HepG2 (cell line): Measurements from ENCODE around the gene GPS1. TPM values are rescaled to one million over a fixed set of nuclear protein-coding genes. Genes with fewer than 3 reads are reported as not detected.

Experiments used
- ATAC-seq: fragments of 200-7000 bp; cut with Tn5 transposase; 3 replicates; pipeline ENCODE4 v1.9.1; 2020; ENCODE audit warnings: mild to moderate bottlenecking, moderate library complexity
- BruUV-seq: library from RNA; stranded (reverse); fragments of 400-500 nt; replicated peaks from 2 replicates; lab custom pipeline; 2021; lab: Mats Ljungman, UMichigan
- CTCF ChIA-PET: fragments of 300-600 bp; formaldehyde crosslinking; extraction: SDS; loops from one replicate; lab custom pipeline; 2021; ENCODE audit warnings: low total read pairs, inconsistent platforms, low intra/inter-chr PET ratio; lab: Yijun Ruan, JAX
- POLR2A ChIA-PET: fragments of 350-600 bp; sonication (Branson Sonifier 250); formaldehyde crosslinking; loops from one replicate; lab custom pipeline; 2020; ENCODE audit warnings: antibody characterized with exemption, inconsistent platforms; lab: Yijun Ruan, JAX
- DNase-seq: peaks from one replicate; pipeline ENCODE4 v3.0.0-alpha.2; 2015; ENCODE audit warnings: low spot score
- FAIRE-seq: peaks from 3 replicates; lab custom pipeline; 2011; peaks lifted over from hg19 to GRCh38; lab: Jason Lieb, UNC
- H2AFZ ChIP-seq: one replicate; pipeline ENCODE4 v1.6.1; 2011; ENCODE audit warnings: low read length, inconsistent platforms
- H3K27ac ChIP-seq: fragments of 300-600 bp; 3 replicates; pipeline ENCODE4 v1.8.0; 2011; ENCODE audit warnings: mixed run types, mild to moderate bottlenecking, mixed read lengths, low read length, inconsistent platforms; ENCODE audit not compliant: insufficient read depth; ENCODE audit errors: extremely low read length
- H3K27me3 ChIP-seq, 2 experiments: fragments of 200-600 bp in 1 of 2; 2 replicates in 1 of 2; 3 replicates in 1 of 2; pipeline versions ENCODE4 v1.6.0 to v1.8.0; 2011; ENCODE audit warnings: low read length in 2 of 2, mild to moderate bottlenecking in 2 of 2, moderate library complexity in 2 of 2, inconsistent platforms in 1 of 2; ENCODE audit not compliant: insufficient read depth in 2 of 2, control insufficient read depth in 1 of 2
- H3K36me3 ChIP-seq, 2 experiments: fragments of 200-600 bp in 1 of 2; replicated peaks in 1 of 2; 2 replicates in 1 of 2; 3 replicates in 1 of 2; pipeline versions ENCODE4 v1.5.1 to v1.8.0; 2011; ENCODE audit warnings: low read length in 2 of 2, inconsistent platforms in 1 of 2; ENCODE audit not compliant: insufficient read depth in 2 of 2, control insufficient read depth in 1 of 2
- H3K4me1 ChIP-seq: 2 replicates; pipeline ENCODE4 v1.5.1; 2012; ENCODE audit warnings: low read length, inconsistent platforms; ENCODE audit not compliant: insufficient read depth
- H3K4me2 ChIP-seq: 2 replicates; pipeline ENCODE4 v1.6.0; 2011; ENCODE audit warnings: low read depth, low read length, inconsistent platforms
- H3K4me3 ChIP-seq, 3 experiments: fragments of 200-600 bp in 1 of 3; sonication (generic), shearing (Covaris generic) in 1 of 3; replicated peaks in 1 of 3; 2 replicates each; pipeline ENCODE4 v1.5.1; 2011 to 2016; ENCODE audit warnings: low read length in 3 of 3, inconsistent platforms in 2 of 3, low read depth in 2 of 3, mild to moderate bottlenecking in 2 of 3, control low read depth in 1 of 3, mixed read lengths in 1 of 3; ENCODE audit not compliant: insufficient read depth in 1 of 3
- H3K79me2 ChIP-seq: one replicate; pipeline ENCODE4 v1.6.1; 2011; ENCODE audit warnings: low read length, inconsistent platforms; ENCODE audit not compliant: insufficient read depth
- H3K9ac ChIP-seq: 2 replicates; pipeline ENCODE4 v1.6.0; 2011; ENCODE audit warnings: mild to moderate bottlenecking, low read depth, low read length, inconsistent platforms; ENCODE audit not compliant: insufficient read depth
- H3K9me3 ChIP-seq: 2 replicates; pipeline ENCODE4 v1.5.1; 2012; ENCODE audit warnings: mild to moderate bottlenecking, low read length
- H4K20me1 ChIP-seq: 2 replicates; pipeline ENCODE4 v1.6.0; 2011; ENCODE audit warnings: inconsistent platforms, mild to moderate bottlenecking, low read length, moderate library complexity; ENCODE audit not compliant: insufficient read depth
- KDM5A ChIP-seq: fragments of 200-600 bp; sonication (generic); IDR thresholded peaks from 2 replicates; pipeline ENCODE4 v1.7.0; 2018; ENCODE audit warnings: antibody characterized with exemption, mild to moderate bottlenecking, low read length, borderline replicate concordance
- MLLT10 ChIP-seq: sonication (generic); formaldehyde crosslinking; IDR thresholded peaks from 2 replicates; pipeline ENCODE4 v1.4.0; 2020; ENCODE audit warnings: missing genetic modification reagents
- PHF20 ChIP-seq: sonication (generic); formaldehyde crosslinking; IDR thresholded peaks from 2 replicates; pipeline ENCODE4 v1.5.0; 2020; ENCODE audit warnings: mild to moderate bottlenecking, missing genetic modification reagents
- SNAPC4 ChIP-seq: sonication (generic); formaldehyde crosslinking; IDR thresholded peaks from 2 replicates; pipeline ENCODE4 v1.4.0; 2020; ENCODE audit warnings: mild to moderate bottlenecking, missing genetic modification reagents
- ZFP36L1 ChIP-seq: sonication (generic); formaldehyde crosslinking; IDR thresholded peaks from 2 replicates; pipeline ENCODE4 v1.8.0; 2022; ENCODE audit warnings: mild to moderate bottlenecking, missing genetic modification reagents, moderate library complexity
- ZNF333 ChIP-seq: sonication (generic); formaldehyde crosslinking; IDR thresholded peaks from 2 replicates; pipeline ENCODE4 v1.4.0; 2020; ENCODE audit warnings: mild to moderate bottlenecking, missing genetic modification reagents, borderline replicate concordance
- ZNF563 ChIP-seq: sonication (generic); formaldehyde crosslinking; IDR thresholded peaks from 2 replicates; pipeline ENCODE4 v1.8.0; 2022; ENCODE audit warnings: mild to moderate bottlenecking, moderate library complexity, missing genetic modification reagents
- WGBS: methylation state at CpG from one replicate; pipeline ENCODE4 v1.1.6; 2017; ENCODE audit warnings: low lambda C conversion rate; 5-methylcytosine and 5-hydroxymethylcytosine counted together
- in situ Hi-C: cut with HindIII; loops from 2 replicates; pipeline ENCODE4 v1.10.0; 2017; ENCODE audit warnings: low pct_unique_long_range_greater_than_20kb; ENCODE audit not compliant: extremely low pct_ligation_motif_present
- intact Hi-C: fragments of 100-400 bp; cut with micrococcal nuclease; formaldehyde crosslinking; loops from one replicate; pipeline ENCODE4 v1.10.0; 2022; ENCODE audit not compliant: unreplicated experiment
- polyA plus RNA-seq, 8 experiments: library from polyadenylated mRNA; depleted of rRNA in 3 of 8; stranded (reverse) in 7 of 8; unstranded in 1 of 8; fragments of >200 nt; fragmentation: Illumina TruSeq in 4 of 8; extraction: Trizol in 4 of 8; gene quantifications; 2 replicates each; pipeline versions ENCODE4 v1.2.1 to v1.2.3, GENCODE V29; 2011 to 2016; ENCODE audit warnings: low read depth in 4 of 8, missing spikeins in 1 of 8, mixed read lengths in 1 of 8; ENCODE audit not compliant: insufficient read depth in 1 of 8
- total RNA-seq, 5 experiments: library from RNA; depleted of rRNA; stranded (reverse); fragments of >200 nt; fragmentation: Illumina TruSeq; extraction: Trizol; gene quantifications; 2 replicates each; pipeline ENCODE4 v1.2.3, GENCODE V29; 2016; ENCODE audit warnings: low read depth in 1 of 5

GPS1 gene
- total and polyA plus RNA-seq, 2 of the 13 experiments (the other 11 are each of a cell fraction or from before 2014, with no cell fraction given) = 124 to 128 TPM

- peak overlapping the region; percentile 92 for H3K4me2 ChIP-seq
- H3K27me3 ChIP-seq = no peaks in the 10 kb centered on the region; a peak in 2 of 5 replicates
- ATAC-seq (no peak), DNase-seq (no peak), FAIRE-seq (no peak)
- H3K79me2 ChIP-seq = peaks cover 37% of the 10 kb centered on the region
- no peaks in the 10 kb centered on the region; the same call in 1 of the 2 replicates for H4K20me1 ChIP-seq
- in situ Hi-C loops (no loop called here), intact Hi-C loops (loop anchor here (5.0 kb wide), 1 partner anchor 45 kb away; the partner anchor contains the start of gene FASN)
- peaks cover 57% of the 10 kb centered on the region for H3K4me1 ChIP-seq
- peak overlapping the region; percentile 64 for H3K27ac ChIP-seq
- H3K36me3 ChIP-seq = peaks cover 23 to 45% of the 10 kb centered on the region in 2 experiments
- 7% methylated on average over 7 of the region's 19 CpGs for WGBS
- H3K4me3 ChIP-seq = peak overlapping the region; percentile 76 to 99 (median 95)
- no TSS peak for BruUV-seq
- no peak overlapping the region for H2AFZ ChIP-seq
- ChIA-PET CTCF (no interaction called here), POLR2A (interaction anchor here (0.7 to 3.4 kb wide), 4 partner anchors 9 to 324 kb away, joined by 3 to 33 read pairs (median 3); partner anchors contain the start of gene DCXR)
- 0 out of 2 replicates have a peak, but pooled peaks have one; percentile 1 for TF ChIP-seq ZNF563 (CRISPR knock-in tag)
- TF ChIP-seq PHF20 (CRISPR knock-in tag) = no peak; the same call in 1 of the 2 replicates
- TF ChIP-seq ZFP36L1 = no peak
- no peak for TF ChIP-seq MLLT10
- 0 out of 2 replicates have a peak, but pooled peaks have one; percentile 6 for TF ChIP-seq KDM5A
- TF ChIP-seq ZNF333 = no peak
- TF ChIP-seq SNAPC4 (CRISPR knock-in tag) = 0 out of 2 replicates have a peak, but pooled peaks have one; percentile 55
- H3K9ac ChIP-seq = peak overlapping the region; percentile 94
- no peaks in the 10 kb centered on the region for H3K9me3 ChIP-seq
Measured at GRCh38 chr17:82052638-82053059, 951 bp downstream of the GPS1 start.
